Left forelimb (tissue), 1 donor: Measurements from ENCODE around the gene PLD1.

Experiments used
- DNase-seq: peaks from one replicate; pipeline ENCODE4 v3.0.0-alpha.2; 2018; ENCODE audit warnings: low spot score

PLD1 gene

GRCh38 chr3:171797873-171798272 is 12.4 kb downstream of the PLD1 start:
- DNase-seq: no peak

- no peak for DNase-seq
Observed at GRCh38 chr3:171797265-171797679, 13.0 kb downstream of the PLD1 start.

GRCh38 chr3:171796625-171797264 is 13.5 kb downstream of the PLD1 start:
- DNase-seq: no peak

GRCh38 chr3:171792531-171792930 is 17.8 kb downstream of the PLD1 start:
- no peak for DNase-seq

- DNase-seq: no peak
Observed at GRCh38 chr3:171791692-171792076, 18.6 kb downstream of the PLD1 start.

GRCh38 chr3:171790898-171791691 is 19.2 kb downstream of the PLD1 start:
- no peak for DNase-seq

GRCh38 chr3:171790574-171790897 is 19.7 kb downstream of the PLD1 start:
- no peak for DNase-seq

GRCh38 chr3:171789759-171790505 is 20.4 kb downstream of the PLD1 start:
- no peak for DNase-seq

- no peak for DNase-seq
Observed at GRCh38 chr3:171788546-171789351, 21.5 kb downstream of the PLD1 start.

- DNase-seq: no peak
Observed at GRCh38 chr3:171786997-171787396, 23.3 kb downstream of the PLD1 start.

GRCh38 chr3:171784937-171785336 is 25.3 kb downstream of the PLD1 start:
- DNase-seq: no peak

- no peak for DNase-seq
Observed at GRCh38 chr3:171784387-171784786, 25.9 kb downstream of the PLD1 start.

- DNase-seq: no peak
Observed at GRCh38 chr3:171783626-171784025, 26.7 kb downstream of the PLD1 start.

GRCh38 chr3:171783086-171783485 is 27.2 kb downstream of the PLD1 start:
- no peak for DNase-seq

GRCh38 chr3:171782617-171783016 is 27.7 kb downstream of the PLD1 start:
- no peak for DNase-seq

- no peak for DNase-seq
Observed at GRCh38 chr3:171781711-171782127, 28.6 kb downstream of the PLD1 start.

GRCh38 chr3:171778493-171778892 is 31.8 kb downstream of the PLD1 start:
- DNase-seq: no peak

GRCh38 chr3:171777596-171777995 is 32.7 kb downstream of the PLD1 start:
- no peak for DNase-seq

GRCh38 chr3:171776839-171777583 is 33.3 kb downstream of the PLD1 start:
- DNase-seq: no peak

GRCh38 chr3:171776411-171776810 is 33.9 kb downstream of the PLD1 start:
- no peak for DNase-seq

- no peak for DNase-seq
Observed at GRCh38 chr3:171775943-171776342, 34.3 kb downstream of the PLD1 start.

GRCh38 chr3:171774521-171774920 is 35.8 kb downstream of the PLD1 start:
- DNase-seq: no peak
